Measurements from ENCODE around the gene PEPD. TPM values are rescaled to one million over a fixed set of nuclear protein-coding genes. Genes with fewer than 3 reads are reported as not detected.

The PEPD gene
- total RNA-seq, 1 experiment from 2014 or later = 116 TPM

GRCh38 chr19:33399745-33400681, 121.6 kb downstream of the PEPD start:
- Mint-ChIP-seq H3K27ac (ENCODE audit: unreplicated experiment) (peak overlapping the region; percentile 84), H3K36me3 (ENCODE audit: insufficient read depth, unreplicated experiment) (peaks cover 39% of the 10 kb centered on the region), H3K4me3 (ENCODE audit: unreplicated experiment) (no peak overlapping the region), H3K27me3 (ENCODE audit: insufficient read depth, unreplicated experiment) (no peaks in the 10 kb centered on the region), H3K4me1 (ENCODE audit: low read depth, unreplicated experiment) (peaks cover 40% of the 10 kb centered on the region), H3K9me3 (ENCODE audit: unreplicated experiment) (no peaks in the 10 kb centered on the region)
- Histone ChIP-seq H3K27me3 (replicated peaks; ENCODE audit: control insufficient read depth, insufficient read depth, low read length) (no peaks in the 10 kb centered on the region), H3K4me1 (peaks cover 43% of the 10 kb centered on the region), H3K36me3 (ENCODE audit: control insufficient read depth, insufficient read depth, low read length) (no peaks in the 10 kb centered on the region), H3K9me3 (no peaks in the 10 kb centered on the region), H3K4me3 (ENCODE audit: low read depth, low read length) (no peak overlapping the region)
- ChIA-PET POLR2A (interaction anchor here (0.6 kb wide), 1 partner anchor 1530 kb away, joined by 6 read pairs; no protein-coding TSS in a partner anchor), CTCF (interaction anchor here (0.6 to 1.5 kb wide), 3 partner anchors 103 to 837 kb away, joined by 4 read pairs; no protein-coding TSS in a partner anchor)
- DNase-seq = peak in 1 of 2 experiments; percentile 42
- no peak for TF ChIP-seq CTCF (IDR thresholded peaks at IDR 0.05; ENCODE audit: insufficient read depth in 1 of 2, low read depth in 1 of 2, low read length in 1 of 2, severe bottlenecking in 1 of 2, unreplicated experiment in 1 of 2)
- intact Hi-C loops (cut with micrococcal nuclease; ENCODE audit: unreplicated experiment) = loop anchor here (5.0 kb wide), 1 partner anchor 258 kb away; no protein-coding TSS in a partner anchor
- no TSS peak for BruUV-seq (replicated peaks)

- H3K9me3 ChIP-seq = no peaks in the 10 kb centered on the region
Observed at GRCh38 chr19:33399081-33399744, 122.4 kb downstream of the PEPD start.

More at GRCh38 chr19:33399081-33399744, 122.4 kb downstream of the PEPD start:
- CTCF ChIA-PET = interaction anchor here (0.6 to 1.5 kb wide), 4 partner anchors 26 to 349 kb away, joined by 3 to 4 read pairs (median 4); partner anchors contain the start of gene CEBPG
- H3K9me3 Mint-ChIP-seq (ENCODE audit: unreplicated experiment) = no peaks in the 10 kb centered on the region
- no peak overlapping the region for H3K4me3 Mint-ChIP-seq (ENCODE audit: unreplicated experiment)
- no peak for DNase-seq
- H3K4me3 ChIP-seq (ENCODE audit: low read depth, low read length) = no peak overlapping the region
- POLR2A ChIA-PET = interaction anchor here (0.6 kb wide), 1 partner anchor 1530 kb away, joined by 6 read pairs; no protein-coding TSS in a partner anchor
- intact Hi-C loops (cut with micrococcal nuclease; ENCODE audit: unreplicated experiment) = no loop called here
- peak overlapping the region; percentile 84 for H3K27ac Mint-ChIP-seq (ENCODE audit: unreplicated experiment)
- peaks cover 32% of the 10 kb centered on the region for H3K4me1 Mint-ChIP-seq (ENCODE audit: low read depth, unreplicated experiment)
- no TSS peak for BruUV-seq (replicated peaks)
- no peaks in the 10 kb centered on the region for H3K27me3 Mint-ChIP-seq (ENCODE audit: insufficient read depth, unreplicated experiment)
- TF ChIP-seq CTCF (IDR thresholded peaks at IDR 0.05; ENCODE audit: insufficient read depth in 1 of 2, low read depth in 1 of 2, low read length in 1 of 2, severe bottlenecking in 1 of 2, unreplicated experiment in 1 of 2) = no peak
- H3K36me3 Mint-ChIP-seq (ENCODE audit: insufficient read depth, unreplicated experiment) = peaks cover 41% of the 10 kb centered on the region
- H3K27me3 ChIP-seq (replicated peaks; ENCODE audit: control insufficient read depth, insufficient read depth, low read length) = no peaks in the 10 kb centered on the region
- peaks cover 38% of the 10 kb centered on the region for H3K4me1 ChIP-seq
- H3K36me3 ChIP-seq (ENCODE audit: control insufficient read depth, insufficient read depth, low read length) = no peaks in the 10 kb centered on the region
